LoVo (cell line): ENCODE measurements around the gene FGD3.
"Not testable (repeated sequence)": the region's sequence is repeated elsewhere in the genome, so short reads cannot be mapped to it uniquely, and the experiment has no call there.

Experiments used
- DNase-seq: peaks from one replicate; pipeline ENCODE4 v3.0.0-alpha.2; 2016; ENCODE audit warnings: low spot score

Gene FGD3

GRCh38 chr9:93010056-93010455, 62.7 kb downstream of the FGD3 start:
- no peak for DNase-seq

GRCh38 chr9:93010704-93011103, 63.4 kb downstream of the FGD3 start:
- no peak for DNase-seq

DNA sequence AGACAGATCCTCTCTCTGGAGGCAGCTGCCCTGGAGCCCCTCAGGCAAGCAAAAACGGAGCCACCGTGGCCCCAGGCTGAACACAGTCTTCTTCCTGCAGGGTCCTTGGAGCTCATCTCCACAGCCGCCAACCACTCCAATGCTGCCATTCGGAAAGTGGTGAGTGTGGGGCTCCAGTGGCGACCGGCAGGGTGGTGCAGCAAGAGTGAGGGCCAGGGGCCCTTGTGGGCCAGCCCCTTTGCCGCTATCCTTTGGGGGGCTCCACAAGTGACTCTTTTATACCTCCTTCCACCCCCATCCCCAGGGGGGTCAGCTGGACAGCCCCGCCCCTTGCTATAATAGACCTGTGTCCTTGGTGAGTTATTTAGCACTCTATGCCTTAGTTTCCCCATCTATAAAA, 63.8 kb downstream of the FGD3 start:
- DNase-seq = no peak

DNA sequence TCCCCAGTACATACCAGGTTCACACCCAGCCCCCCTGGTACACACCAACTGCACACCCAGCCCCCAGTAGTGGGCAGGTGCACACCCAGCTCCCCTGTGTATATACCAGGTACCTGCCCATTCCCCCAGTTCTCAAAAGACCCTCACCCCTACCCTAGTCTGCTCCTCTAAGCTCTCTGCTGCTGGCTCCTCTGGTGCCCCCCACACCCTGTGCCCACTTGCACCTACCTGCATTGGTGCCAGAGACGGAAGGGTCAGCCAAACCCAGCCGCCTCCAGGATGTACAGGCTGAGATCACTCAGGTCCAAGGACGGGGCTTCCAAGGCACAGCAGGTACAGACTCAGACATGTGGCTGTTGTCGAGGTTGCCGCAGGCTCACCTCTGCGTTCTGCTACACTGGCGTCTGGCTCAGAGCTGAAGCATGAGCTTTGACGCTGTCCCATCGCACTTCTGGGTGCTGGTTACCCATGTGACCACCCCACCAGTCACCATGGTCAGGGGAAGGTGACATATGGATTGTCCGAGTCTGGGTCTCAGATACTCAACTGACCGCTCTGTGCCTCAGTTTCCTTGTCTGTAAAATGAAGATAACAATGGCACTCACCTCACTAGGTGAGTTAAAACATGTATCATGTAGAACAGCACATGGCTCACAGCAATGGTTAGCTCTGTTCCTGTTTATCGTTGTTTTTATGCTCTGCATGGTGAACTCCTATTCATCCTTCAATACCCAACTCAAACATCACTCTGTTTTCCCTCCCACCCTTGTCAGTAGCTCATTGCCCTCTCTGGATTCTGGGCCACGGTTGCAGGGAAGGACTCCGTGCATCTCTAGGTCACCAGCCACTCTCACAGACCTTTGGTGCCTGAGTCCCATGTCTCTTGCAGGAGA, 65.9 kb downstream of the FGD3 start:
- DNase-seq = no peak

- DNase-seq = no peak
Observed at GRCh38 chr9:93013856-93014582, 66.7 kb downstream of the FGD3 start.

DNA sequence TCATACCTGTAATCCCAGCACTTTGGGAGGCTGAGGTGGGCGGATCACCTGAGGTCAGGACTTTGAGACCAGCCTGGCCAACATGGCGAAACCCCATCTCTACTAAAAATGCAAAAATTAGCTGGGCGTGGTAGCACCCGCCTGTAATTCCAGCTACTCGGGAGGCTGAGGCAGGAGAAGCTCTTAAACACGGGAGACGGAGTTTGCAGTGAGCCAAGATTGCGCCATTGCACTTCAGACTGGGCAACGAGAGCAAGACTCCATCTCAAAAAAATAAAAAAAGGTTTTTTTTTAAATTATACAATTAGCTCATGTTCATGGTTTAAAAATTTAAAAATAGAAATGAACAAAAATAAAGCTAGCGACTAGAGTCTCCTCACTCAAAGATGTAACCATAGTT, 67.9 kb downstream of the FGD3 start:
- DNase-seq = not testable (repeated sequence)

DNA sequence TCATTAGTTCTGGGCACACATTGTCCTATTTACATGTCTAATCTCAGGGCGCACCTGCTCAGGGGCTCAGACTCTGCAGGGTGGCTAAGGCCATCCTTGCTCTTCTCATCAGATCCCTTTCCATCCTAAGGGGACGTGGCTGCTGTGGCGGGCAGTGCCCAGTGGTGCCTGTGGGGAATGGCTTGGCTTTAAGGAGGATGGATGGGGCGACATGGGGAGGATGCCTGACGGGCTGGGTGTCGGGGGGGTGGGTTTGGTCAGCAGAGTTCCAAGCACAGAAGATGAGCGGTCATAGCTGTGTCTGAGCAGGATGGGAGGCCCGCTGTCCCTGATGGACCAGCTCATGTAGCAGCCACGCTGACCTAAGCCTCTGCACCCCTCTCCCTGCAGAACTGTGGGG, 70.3 kb downstream of the FGD3 start:
- DNase-seq = no peak

GRCh38 chr9:93020151-93020550, 72.8 kb downstream of the FGD3 start:
- no peak for DNase-seq

DNA sequence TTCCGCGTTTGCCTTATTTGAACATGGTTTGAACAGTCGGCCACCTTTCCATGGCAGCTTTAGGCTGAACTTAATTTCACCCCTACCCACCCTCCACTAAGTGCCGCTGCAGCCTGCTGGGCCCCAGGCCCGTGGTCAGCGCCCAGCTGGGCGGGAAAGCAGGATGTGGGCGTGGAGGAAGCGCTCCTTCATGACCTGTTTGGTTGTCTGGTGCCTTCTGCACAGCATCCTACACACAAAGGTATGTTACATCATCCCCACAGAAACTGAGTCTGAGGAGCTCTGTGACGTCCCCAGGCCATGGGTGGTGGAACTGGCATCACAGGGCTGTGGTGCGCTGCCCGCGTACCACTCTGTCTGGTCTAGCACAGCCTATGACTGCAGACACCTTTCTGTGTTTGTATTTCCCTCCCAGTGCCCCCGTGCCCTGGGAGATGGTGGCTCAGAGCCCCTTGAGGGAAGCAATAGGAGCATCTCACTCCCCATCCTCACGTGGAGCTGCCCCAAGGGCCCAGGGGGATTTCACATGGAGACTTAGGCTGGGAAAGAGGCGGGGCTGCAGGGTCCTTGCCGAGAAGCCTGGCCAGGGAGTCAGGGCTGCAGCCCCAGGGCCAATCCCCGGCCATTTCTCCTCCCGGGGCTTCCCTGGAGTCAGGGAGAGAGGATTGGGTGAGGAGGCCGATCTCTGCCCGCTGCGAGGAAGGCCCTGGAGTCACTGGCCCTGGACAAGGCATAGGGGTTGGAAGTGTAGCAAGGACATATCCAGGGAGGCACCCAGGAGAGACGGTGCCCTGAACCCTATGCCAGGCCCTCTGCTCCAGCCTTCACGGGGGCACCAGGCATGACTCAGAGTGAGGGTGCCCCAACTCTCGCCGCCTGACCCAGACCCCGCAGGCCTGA, 73.7 kb downstream of the FGD3 start:
- no peak for DNase-seq

- DNase-seq = no peak
Observed at GRCh38 chr9:93022066-93022465, 74.7 kb downstream of the FGD3 start.

GRCh38 chr9:93022721-93023520, 75.6 kb downstream of the FGD3 start:
- DNase-seq = no peak

- no peak for DNase-seq
Observed at GRCh38 chr9:93023521-93023815, 76.1 kb downstream of the FGD3 start.

GRCh38 chr9:93024646-93024910, 77.3 kb downstream of the FGD3 start:
- no peak for DNase-seq

GRCh38 chr9:93024986-93025630, 77.8 kb downstream of the FGD3 start:
- no peak for DNase-seq

DNA sequence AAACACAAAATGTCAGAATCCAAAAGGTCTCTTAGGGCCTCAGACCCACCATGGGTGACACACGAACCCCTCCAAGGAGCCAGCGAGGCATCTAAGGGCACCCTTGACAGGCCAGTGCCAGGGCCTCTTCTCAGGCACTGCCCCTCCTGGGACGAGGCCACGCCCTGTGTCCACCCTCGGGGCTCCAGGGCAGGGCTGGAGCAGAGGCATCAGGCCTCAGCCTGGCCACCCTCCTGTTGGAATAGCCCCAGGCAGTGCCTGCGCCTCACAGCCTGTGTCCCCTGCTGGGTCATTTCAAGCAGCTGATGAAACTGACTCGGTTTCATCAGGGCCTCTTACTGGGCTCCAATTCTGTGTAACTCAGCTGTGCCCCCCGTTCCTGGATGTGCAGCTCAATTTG, 78.4 kb downstream of the FGD3 start:
- DNase-seq = no peak

DNA sequence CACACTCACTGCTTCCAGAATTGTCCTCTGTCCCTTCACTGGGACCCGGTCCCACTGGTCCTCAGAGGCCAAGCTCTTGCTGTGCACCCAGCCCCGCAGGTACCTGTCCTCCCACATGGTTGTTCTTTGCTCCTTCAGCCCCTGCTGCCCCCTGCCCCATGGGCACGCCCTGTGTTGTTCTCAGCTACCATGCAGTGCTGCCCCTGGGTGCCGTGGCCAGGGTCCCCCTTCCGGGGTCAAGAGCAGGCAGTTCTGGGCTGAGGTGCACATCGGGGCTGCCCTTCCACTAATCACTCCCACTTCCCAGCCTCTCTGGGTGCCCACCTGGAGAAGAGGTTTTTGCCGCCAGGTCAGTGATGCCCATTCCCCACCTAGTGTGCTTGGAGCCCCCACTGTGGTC, 79.3 kb downstream of the FGD3 start:
- no peak for DNase-seq

DNA sequence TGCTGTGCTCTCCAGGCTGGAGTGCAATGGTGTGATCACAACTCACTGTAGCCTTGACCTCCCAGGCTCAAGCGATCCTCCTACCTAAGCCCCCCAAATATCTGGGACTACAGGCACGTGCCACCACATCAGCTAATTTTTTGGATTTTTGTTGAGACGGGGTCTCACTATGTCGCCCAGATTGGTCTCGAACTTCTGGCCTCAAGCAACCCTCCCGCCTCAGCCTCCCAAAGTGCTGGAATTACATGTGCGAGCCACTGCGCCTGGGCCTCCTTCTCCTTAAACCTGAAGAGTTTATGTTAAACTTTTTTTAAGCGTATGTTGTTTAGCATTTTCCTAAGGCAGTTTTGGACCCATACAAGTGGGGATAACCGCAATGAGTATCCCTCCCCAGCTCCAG, 80.4 kb downstream of the FGD3 start:
- no peak for DNase-seq

DNA sequence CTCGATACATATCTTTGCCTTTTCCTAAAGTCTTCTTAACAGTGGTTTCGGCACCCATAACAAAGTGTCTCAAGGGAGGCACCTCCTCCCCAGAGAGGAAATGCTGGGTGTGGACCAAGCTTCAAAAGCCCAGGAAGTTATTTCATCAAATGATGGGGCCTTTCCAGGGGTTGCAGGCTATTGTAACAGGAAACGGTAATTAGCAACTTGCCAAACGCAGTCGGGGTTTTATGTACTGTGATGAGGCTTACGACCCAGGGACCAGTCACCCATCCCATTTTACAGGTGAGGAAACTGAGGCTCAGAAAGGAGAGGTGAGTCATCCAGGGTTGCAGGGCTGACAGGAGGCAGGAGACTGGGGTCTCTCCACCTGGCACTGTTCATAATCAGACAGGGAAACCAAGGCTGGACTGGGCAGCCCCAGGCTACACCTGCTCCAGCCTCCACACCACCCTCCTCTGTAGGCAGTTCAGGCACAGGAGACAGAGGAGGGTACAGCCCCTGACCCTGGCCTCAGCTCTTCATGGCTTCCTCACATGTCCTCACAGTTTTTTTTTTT, 81.2 kb downstream of the FGD3 start:
- DNase-seq = no peak

DNA sequence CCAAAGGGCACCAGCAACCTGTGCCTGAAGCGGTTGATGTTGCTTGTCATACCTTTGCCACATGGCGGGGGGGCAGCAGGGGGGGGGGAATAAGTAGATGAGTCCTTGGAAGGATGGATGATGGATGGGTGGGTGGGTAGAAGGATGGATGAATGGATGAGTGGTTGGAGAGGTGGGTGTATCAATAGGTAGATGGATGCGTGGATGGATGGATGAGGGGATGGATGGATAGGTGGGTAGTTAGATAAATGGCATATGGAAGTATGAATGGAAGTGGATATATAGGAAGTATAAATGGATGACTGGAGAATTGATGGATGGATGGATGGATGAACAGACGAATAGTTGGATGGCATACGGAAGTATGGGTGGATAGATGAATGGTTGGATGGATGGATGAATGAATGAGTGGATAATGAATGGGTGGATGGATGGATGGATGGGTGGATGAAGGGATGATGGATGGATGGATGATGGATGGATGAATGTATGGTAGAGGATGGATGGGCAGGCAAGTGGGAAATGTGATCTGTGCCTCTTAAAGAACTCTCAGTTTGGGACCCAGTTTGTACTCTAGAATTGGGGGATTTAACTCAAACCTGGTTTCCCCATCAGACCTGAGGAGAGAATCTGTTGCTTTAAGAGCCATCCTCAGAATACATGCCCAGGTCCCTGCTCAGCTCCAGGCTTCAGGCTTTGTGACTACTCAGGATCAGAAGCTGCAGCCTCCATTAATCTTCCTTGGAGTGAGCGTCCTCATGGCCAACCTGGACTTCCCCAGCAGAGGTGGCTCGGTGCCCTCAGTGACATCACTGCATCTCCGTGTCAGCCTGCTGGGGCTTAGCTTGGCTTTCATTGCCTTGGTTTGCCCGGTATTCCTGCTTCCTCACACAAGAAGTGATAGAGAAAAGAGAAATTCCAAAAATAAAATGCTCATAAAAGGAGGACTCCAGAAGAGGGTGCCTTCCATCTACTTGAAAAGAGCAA, 83.6 kb downstream of the FGD3 start:
- no peak for DNase-seq
